ENCODE measurements around the gene TECPR2.

- no peak for TF ChIP-seq CTCF (IDR thresholded peaks at IDR 0.05; ENCODE audit: poor library complexity)
- no peak for TF ChIP-seq EZH2 (IDR thresholded peaks at IDR 0.05; ENCODE audit: borderline replicate concordance)
- no peak for TF ChIP-seq EZH2phosphoT487 (IDR thresholded peaks at IDR 0.05; ENCODE audit: low read depth, severe bottlenecking, unreplicated experiment)
These were observed 3.4 kb upstream of the TECPR2 start for GRCh38 chr14:102359341-102359740.
